GM21526 (cell line): ENCODE measurements around the gene AFF3.

ENCODE experiments used
- ATAC-seq: cut with Tn5 transposase; IDR thresholded peaks from one replicate; pipeline ENCODE4 v1.9.1; 2021; ENCODE audit warnings: moderate library complexity; ENCODE audit not compliant: unreplicated experiment, low FRiP score

AFF3 gene

GRCh38 chr2:100016756-100017155 lies 125.6 kb downstream of the AFF3 start:
- ATAC-seq: no peak

- no peak for ATAC-seq
Measured at GRCh38 chr2:100015849-100016248, 126.5 kb downstream of the AFF3 start.

- ATAC-seq: no peak
Measured at GRCh38 chr2:100013892-100014677, 128.3 kb downstream of the AFF3 start.

- ATAC-seq: no peak
Measured at GRCh38 chr2:100012561-100012960, 129.8 kb downstream of the AFF3 start.

GRCh38 chr2:100011272-100011731 lies 131.1 kb downstream of the AFF3 start:
- ATAC-seq: no peak

GRCh38 chr2:100010606-100011005 lies 131.8 kb downstream of the AFF3 start:
- ATAC-seq: no peak

- ATAC-seq: no peak
Measured at GRCh38 chr2:100009743-100010142, 132.6 kb downstream of the AFF3 start.

- ATAC-seq: no peak
Measured at GRCh38 chr2:100008956-100009355, 133.4 kb downstream of the AFF3 start.

GRCh38 chr2:100006516-100006915 lies 135.9 kb downstream of the AFF3 start:
- no peak for ATAC-seq

- no peak for ATAC-seq
Measured at GRCh38 chr2:100004959-100005387, 137.4 kb downstream of the AFF3 start.

- ATAC-seq: no peak
Measured at GRCh38 chr2:100004348-100004884, 138.0 kb downstream of the AFF3 start.

- no peak for ATAC-seq
Measured at GRCh38 chr2:100002059-100002458, 140.3 kb downstream of the AFF3 start.

GRCh38 chr2:100000915-100001707 lies 141.3 kb downstream of the AFF3 start:
- no peak for ATAC-seq

GRCh38 chr2:99998651-99999320 lies 143.6 kb downstream of the AFF3 start:
- no peak for ATAC-seq

- no peak for ATAC-seq
Measured at GRCh38 chr2:99989905-99990304, 152.5 kb downstream of the AFF3 start.

- no peak for ATAC-seq
Measured at GRCh38 chr2:99988599-99988998, 153.8 kb downstream of the AFF3 start.

- ATAC-seq: no peak
Measured at GRCh38 chr2:99987160-99987559, 155.2 kb downstream of the AFF3 start.

- ATAC-seq: no peak
Measured at GRCh38 chr2:99984799-99985515, 157.4 kb downstream of the AFF3 start.

GRCh38 chr2:99982744-99983143 lies 159.6 kb downstream of the AFF3 start:
- no peak for ATAC-seq

GRCh38 chr2:99981840-99982239 lies 160.6 kb downstream of the AFF3 start:
- ATAC-seq: no peak
